Skin epidermis (tissue), 12 donors: Measurements from ENCODE around the gene PIP5KL1.

Experiments used
- H3K27ac ChIP-seq, 21 experiments: fragments of 200-600 bp; sonication (generic) in 11 of 21; one replicate each; pipeline ENCODE4 v1.5.0; 2020; ENCODE audit warnings: mild to moderate bottlenecking in 3 of 21, inconsistent platforms in 2 of 21, moderate library complexity in 2 of 21
- H3K4me3 ChIP-seq, 7 experiments: fragments of 200-600 bp; sonication (generic) in 2 of 7; one replicate each; pipeline ENCODE4 v1.5.0; 2020; ENCODE audit warnings: inconsistent platforms in 2 of 7, mild to moderate bottlenecking in 2 of 7, moderate library complexity in 1 of 7

The PIP5KL1 gene

GRCh38 chr9:127937388-127938297 lies 7.1 kb upstream of the PIP5KL1 start, which contains the start of gene DPM2:
Gene DPM2 (minus strand): TSS chr9:127937854. CDS start chr9:127937820, 34 bp downstream.
- Histone ChIP-seq H3K4me3 (peak within 1 kb of the TSS; percentile 50 to 81 (median 71)), H3K27ac (peak within 1 kb of the TSS in 20 of 21 experiments; percentile 43 to 91 (median 76))

GRCh38 chr9:127937056-127937387 lies 6.4 kb upstream of the PIP5KL1 start:
- peak overlapping the region in 19 of 21 experiments; percentile 61 to 91 (median 78) for H3K27ac ChIP-seq

GRCh38 chr9:127936347-127936852 lies 5.8 kb upstream of the PIP5KL1 start:
- H3K4me3 ChIP-seq = peak overlapping the region in 1 of 7 experiments; percentile 76

More at GRCh38 chr9:127937056-127937387, 6.4 kb upstream of the PIP5KL1 start:
- peak overlapping the region; percentile 50 to 81 (median 71) for H3K4me3 ChIP-seq

GRCh38 chr9:127935765-127936221 lies 5.2 kb upstream of the PIP5KL1 start:
- peak overlapping the region in 5 of 21 experiments; percentile 1 to 82 (median 18) for H3K27ac ChIP-seq
- H3K4me3 ChIP-seq = no peak overlapping the region

More at GRCh38 chr9:127936347-127936852, 5.8 kb upstream of the PIP5KL1 start:
- peak overlapping the region in 6 of 21 experiments; percentile 18 to 91 (median 80) for H3K27ac ChIP-seq

GRCh38 chr9:127934986-127935385 lies 4.4 kb upstream of the PIP5KL1 start:
- Histone ChIP-seq H3K27ac (peak overlapping the region in 3 of 21 experiments; percentile 12 to 62 (median 14)), H3K4me3 (no peak overlapping the region)

GRCh38 chr9:127934248-127934647 lies 3.7 kb upstream of the PIP5KL1 start:
- Histone ChIP-seq H3K4me3 (no peak overlapping the region), H3K27ac (no peak overlapping the region)

GRCh38 chr9:127931092-127931881 lies 710 bp upstream of the PIP5KL1 start:
- peak overlapping the region in 4 of 21 experiments; percentile 28 to 43 (median 30) for H3K27ac ChIP-seq

GRCh38 chr9:127929625-127929979 lies 975 bp downstream of the PIP5KL1 start:
- Histone ChIP-seq H3K27ac (no peak overlapping the region), H3K4me3 (no peak overlapping the region)

More at GRCh38 chr9:127931092-127931881, 710 bp upstream of the PIP5KL1 start:
- H3K4me3 ChIP-seq = peak overlapping the region; percentile 38 to 50 (median 45)

- Histone ChIP-seq H3K27ac (peak overlapping the region in 3 of 21 experiments; percentile 6 to 35 (median 30)), H3K4me3 (no peak overlapping the region)
Measured at GRCh38 chr9:127928676-127929624, 1.6 kb downstream of the PIP5KL1 start.

- peak overlapping the region in 6 of 21 experiments; percentile 30 to 66 (median 44) for H3K27ac ChIP-seq
- H3K4me3 ChIP-seq = peak overlapping the region in 5 of 7 experiments; percentile 18 to 43 (median 39)
Measured at GRCh38 chr9:127927988-127928675, 2.4 kb downstream of the PIP5KL1 start.

- H3K27ac ChIP-seq = peak overlapping the region in 7 of 21 experiments; percentile 11 to 66 (median 44)
- H3K4me3 ChIP-seq = peak overlapping the region; percentile 18 to 43 (median 28)
Measured at GRCh38 chr9:127927201-127927987, 3.2 kb downstream of the PIP5KL1 start.

- peak overlapping the region; percentile 18 to 43 (median 28) for H3K4me3 ChIP-seq
- peak overlapping the region in 4 of 21 experiments; percentile 11 to 47 (median 30) for H3K27ac ChIP-seq
Measured at GRCh38 chr9:127926906-127927200, 3.7 kb downstream of the PIP5KL1 start.

- Histone ChIP-seq H3K4me3 (peak overlapping the region in 5 of 7 experiments; percentile 18 to 43 (median 39)), H3K27ac (peak overlapping the region in 2 of 21 experiments; percentile 35 to 47)
Measured at GRCh38 chr9:127925959-127926905, 4.3 kb downstream of the PIP5KL1 start.

- H3K4me3 ChIP-seq = no peak overlapping the region
- H3K27ac ChIP-seq = no peak overlapping the region
Measured at GRCh38 chr9:127924736-127925444, 5.7 kb downstream of the PIP5KL1 start.

GRCh38 chr9:127923771-127924170 lies 6.8 kb downstream of the PIP5KL1 start:
- H3K4me3 ChIP-seq = no peak overlapping the region
- H3K27ac ChIP-seq = peak overlapping the region in 2 of 21 experiments; percentile 10 to 33

GRCh38 chr9:127923046-127923445 lies 7.5 kb downstream of the PIP5KL1 start:
- Histone ChIP-seq H3K4me3 (no peak overlapping the region), H3K27ac (peak overlapping the region in 2 of 21 experiments; percentile 10 to 33)
